HG03135 (cell line): ENCODE results near the gene REEP1.

Experiments
- ATAC-seq: cut with Tn5 transposase; IDR thresholded peaks from one replicate; pipeline ENCODE4 v1.9.1; 2021; ENCODE audit warnings: mild to moderate bottlenecking, moderate library complexity; ENCODE audit not compliant: unreplicated experiment

Gene REEP1

DNA sequence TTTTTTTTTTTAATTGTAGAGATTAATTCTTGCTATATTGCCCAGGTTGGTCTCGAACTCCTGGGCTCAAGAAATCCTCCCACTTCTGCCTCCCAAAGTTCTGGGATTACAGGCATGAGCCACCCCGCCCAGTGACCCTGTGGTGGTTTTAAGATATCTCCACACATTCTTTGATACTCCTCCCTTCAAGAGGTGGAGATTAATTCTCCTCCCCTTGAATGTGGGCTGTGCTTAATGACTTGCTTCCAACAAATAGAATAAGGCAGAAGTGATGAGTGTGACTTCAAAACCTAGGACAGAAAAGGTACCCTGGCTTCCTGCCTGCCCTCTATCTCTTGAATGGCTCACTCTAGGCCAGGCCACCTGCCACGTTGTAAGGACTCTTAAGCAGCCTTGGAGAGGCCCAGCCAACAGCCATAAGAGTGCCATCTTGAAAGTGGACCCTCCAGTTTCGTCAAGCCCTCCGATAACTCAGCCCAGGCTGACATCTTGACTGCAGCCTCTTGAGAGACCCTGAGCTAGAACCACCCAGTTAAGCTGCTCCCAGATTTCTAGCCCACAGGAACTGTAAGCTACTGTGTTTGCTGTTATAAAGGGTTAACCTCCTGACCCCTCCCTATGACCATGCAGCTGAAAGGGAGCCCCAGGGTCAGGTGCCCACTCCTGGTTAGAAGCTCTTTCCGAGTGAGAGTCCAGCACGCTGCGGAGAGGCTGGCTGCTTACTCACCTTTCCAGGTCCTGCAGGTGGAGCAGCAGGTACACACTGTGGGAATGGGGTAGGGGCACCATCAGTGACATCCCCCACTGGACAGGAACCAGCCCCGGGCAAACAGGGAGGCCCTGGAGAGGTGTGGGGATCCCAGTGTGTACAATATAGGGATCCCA, 110.5 kb downstream of the REEP1 start:
- no peak for ATAC-seq

DNA sequence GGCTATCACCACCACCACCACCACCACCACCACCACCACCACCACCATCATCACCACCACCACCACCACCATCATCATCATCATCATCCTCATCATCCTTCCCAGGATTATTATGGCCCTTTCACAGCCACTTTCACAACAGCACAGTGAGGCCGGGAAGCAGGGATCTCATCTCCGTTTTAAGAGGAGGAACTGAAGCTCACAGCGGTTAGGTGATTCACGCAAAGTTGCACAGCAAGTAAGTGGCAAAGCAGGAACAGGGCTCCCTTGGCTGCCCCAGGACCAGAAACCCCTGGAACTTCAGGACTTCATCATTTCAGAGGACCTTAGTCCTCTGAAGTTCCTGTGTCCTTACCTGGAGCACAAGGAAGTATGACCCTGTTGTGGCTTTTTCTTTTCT, 111.4 kb downstream of the REEP1 start:
- no peak for ATAC-seq

- no peak for ATAC-seq
Observed at GRCh38 chr2:86225581-86225980, 111.8 kb downstream of the REEP1 start.

GRCh38 chr2:86224645-86225355, 112.6 kb downstream of the REEP1 start:
- no peak for ATAC-seq

DNA sequence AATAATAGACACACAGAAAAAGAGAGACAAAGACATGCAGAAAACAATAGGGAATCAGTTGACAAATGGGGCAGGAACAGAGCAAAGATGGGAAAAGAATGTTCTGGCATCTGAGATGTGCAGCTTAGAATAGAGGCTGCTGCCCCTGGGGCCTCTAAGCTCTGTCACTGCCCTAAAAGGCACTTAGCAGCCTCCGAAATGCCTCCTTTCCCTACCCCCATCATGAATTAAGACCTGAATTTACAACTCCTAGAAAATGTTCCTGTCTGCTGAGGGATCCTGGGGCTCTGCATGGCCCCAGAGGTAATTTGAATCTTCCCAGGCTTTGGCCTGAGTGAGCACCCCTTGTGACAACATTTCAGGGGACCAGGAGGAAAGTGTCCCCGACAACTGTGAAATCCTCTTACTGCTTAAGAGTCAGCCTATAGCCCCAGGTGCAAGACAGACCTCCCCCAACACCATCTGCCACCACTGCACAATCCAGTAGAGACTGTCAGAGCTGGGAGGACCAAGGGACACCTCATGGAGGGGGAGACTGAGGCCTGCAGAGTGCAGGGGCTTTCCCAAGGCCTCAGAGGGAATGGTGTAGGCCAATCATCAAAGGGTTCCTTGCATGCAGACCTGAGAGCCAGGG, 113.4 kb downstream of the REEP1 start:
- no peak for ATAC-seq

- ATAC-seq, result no peak
Observed at GRCh38 chr2:86223140-86223926, 114.1 kb downstream of the REEP1 start.

DNA sequence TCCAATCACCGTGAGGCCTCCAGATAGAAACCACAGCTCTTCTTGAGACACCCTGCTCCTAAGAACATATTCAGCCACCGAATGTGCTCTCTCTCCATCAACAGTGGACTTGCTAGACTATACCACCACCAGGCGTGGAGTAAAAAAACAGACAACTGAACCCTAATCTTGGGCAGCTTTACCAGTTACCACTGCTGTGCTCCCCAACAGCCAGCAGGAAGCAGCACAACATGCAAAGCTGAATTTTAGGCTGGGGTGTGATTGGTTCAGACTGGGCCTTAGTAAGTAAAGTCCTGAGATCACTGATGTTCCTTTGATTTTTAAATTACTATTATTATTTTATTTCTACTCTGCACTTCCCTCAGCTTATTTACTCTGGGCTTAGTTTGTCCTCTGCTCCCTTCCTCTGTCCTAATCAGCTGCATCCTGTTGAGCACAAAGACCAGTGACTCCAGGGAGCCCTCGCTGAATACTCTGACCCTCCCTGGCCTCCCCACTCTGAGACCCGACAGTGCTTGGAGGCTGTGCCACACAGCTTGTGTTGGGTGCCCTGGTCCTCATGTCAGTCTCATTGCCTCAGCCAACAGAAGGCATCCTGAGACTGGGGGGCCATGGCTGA, 116.3 kb downstream of the REEP1 start:
- no peak for ATAC-seq

DNA sequence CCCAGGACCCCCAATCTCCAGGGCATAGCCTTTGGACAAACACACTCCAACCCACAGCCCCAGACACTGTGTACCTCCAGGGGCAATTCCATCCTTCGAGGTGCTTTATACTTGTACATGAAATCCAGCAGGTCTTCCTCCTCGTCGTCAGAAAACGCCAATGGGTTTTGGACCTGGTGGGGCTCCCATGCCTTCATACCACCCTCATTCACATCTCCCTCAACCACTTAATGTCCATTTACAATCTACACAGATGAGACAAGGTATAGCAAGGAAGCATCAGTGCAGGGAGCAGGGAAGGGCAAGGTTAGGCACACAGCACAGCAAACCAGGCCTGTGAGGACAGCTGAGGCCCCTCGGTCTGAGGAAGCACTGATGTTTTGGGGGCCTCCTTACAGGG, 117.5 kb downstream of the REEP1 start:
- ATAC-seq, result no peak

DNA sequence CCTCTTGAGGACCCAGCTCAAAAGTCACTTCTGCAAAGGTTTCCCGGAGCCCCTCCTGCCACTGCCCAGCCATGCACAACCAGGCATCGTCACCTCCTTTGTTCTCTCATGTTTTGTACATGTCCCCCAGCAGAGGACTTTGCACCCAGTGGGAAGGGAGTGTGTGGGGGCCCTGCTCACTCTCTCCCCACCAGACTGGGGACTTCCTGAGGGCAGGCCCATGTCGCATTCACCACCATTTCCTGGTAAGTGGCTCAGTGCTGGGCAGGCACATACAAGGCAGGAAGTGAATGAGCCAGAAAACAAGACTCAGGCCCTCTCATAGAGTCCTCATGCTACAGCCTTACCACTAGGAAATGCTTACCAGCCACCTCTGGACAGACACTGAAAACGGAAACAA, 119.3 kb downstream of the REEP1 start:
- no peak for ATAC-seq

GRCh38 chr2:86216575-86217555, 120.6 kb downstream of the REEP1 start:
- no peak for ATAC-seq

DNA sequence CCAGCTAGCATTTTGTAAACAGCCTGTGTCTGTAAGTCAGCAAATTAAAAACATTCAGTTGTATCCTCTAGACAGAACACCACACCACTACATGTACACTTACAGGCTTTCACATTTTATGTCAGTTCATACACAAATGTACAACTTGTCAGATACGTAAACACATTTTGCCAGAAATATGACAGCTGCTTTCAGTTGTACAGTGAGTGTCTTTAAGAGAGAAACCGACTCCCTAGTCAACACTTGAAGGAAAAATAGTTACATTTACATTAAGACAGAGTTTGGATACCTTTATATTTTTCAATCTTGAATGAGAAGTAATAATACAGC, 123.0 kb downstream of the REEP1 start:
- no peak for ATAC-seq

DNA sequence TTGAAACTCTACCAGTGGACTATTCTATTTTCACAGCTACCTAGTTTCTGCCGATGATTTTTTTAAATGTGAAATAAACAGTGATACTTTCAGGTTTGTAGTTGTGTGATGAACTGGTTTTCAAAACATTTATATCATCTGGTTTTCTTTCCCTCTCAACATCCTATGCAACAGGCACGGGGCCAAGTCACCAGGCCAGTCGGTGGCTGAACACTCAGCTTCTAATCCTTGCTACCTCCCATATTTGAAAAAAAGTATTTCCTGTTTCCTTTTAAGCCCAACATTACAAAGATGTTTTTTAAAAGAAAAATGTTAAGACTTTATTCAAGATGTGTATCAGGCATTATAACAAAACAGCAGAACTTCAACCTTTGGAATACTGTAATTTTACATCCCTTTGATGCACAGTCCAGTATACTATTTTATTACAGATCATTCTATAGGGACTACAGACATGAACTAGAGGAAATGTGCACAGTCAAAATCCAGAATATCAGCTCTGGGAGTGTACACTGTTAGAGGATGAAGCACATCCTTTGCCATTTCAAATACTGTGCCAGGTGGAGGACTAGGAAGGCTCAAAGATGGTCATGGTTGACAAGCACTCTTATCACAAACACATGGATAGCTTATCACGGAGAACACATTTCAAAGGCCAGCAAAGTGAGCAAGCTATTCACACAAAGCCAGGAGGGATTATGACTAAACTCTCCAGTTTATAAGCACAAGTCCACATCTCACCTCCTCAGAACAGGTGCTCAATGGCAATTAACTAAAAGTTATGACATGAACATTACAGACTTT, 123.5 kb downstream of the REEP1 start:
- no peak for ATAC-seq

DNA sequence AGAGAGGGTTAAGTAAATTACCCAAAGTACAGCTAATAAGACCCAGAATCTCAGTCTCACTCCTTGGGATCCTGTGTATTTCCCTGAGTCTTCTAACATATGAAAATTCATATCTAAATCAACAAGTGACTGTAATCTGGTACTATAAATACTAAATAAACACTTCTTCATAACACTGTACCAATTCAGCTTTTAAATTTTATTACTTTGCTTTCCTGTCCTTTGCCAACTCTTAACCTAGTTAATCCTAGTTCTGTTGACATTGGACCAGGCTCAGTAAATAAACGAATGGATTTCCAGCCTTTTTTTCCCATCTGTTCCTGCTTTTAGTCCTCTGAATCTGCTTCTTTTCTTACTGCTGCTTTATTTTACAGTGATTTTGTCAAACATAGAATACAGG, 124.4 kb downstream of the REEP1 start:
- no peak for ATAC-seq

DNA sequence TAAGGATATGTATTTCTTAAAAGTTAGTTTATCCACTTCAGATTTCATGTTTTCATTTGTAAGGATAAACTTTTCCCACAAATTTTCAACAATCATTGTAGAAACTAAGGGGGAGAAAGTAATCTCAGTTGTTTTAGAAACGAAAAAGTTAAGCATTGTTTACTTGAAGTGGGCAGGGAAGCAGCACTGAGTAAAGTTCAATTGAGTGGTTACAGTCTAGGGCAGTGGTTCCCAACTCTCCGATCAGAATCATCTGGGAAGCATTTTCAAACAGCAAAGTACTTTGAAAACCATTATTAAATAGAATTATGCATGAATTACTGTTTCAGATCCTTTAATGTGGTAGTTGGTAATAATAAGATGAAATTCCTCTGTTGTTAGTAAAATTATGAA, 125.6 kb downstream of the REEP1 start:
- no peak for ATAC-seq

DNA sequence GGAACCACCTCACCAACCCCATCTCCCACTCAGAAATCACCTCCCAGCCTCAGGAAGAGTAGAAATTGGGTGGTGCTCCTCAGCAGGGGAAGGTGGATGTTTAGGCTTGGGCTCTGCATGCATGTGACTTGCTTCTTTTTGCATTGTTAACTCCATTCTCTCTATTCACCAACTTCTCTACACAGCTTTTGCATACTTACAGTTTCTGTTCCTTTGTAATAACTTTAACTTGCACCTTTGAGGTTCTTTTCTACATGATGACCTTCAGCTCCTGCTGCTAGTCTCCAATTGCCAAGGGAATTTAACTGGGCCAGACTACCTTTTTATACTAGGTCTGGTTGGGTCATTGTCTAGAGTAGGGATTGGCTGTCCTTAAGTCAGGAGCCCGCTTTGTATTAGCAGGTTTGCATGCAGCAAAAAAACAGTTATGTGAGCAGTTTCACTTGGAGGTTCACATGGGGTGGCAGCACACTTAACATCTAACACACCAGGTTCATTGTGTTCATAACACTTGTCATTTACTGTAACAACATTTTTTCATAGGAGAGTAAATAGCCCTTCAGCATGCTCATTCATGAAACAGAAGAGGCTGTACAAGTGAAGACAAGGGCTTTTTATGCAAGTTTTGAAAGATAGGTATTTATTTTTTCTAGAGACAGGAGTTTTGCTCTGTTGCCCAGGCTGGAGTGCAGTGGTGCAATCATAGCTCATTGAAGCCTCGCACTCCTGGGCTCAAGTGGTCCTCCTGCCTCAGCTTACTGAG, 126.2 kb downstream of the REEP1 start:
- ATAC-seq, result no peak

- ATAC-seq, result no peak
Observed at GRCh38 chr2:86204458-86204857, 133.0 kb downstream of the REEP1 start.

DNA sequence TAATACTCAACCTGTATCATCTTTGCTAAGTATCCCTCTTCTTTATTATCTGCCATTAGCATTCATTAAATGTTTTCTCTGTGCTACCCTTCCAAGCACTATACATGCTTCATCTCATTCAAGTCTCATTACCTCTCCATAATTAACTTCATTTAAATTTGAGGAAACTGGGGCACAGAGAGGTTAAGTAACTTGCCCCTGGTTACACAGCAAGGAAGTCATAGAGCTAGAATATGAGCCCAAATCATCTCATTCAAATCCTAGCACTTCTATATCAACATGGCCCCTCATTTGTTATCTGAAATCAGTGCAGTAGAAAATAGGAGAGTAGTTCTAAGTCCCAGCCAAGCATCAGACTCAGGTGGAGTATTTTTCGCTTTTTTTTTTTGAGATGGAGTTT, 133.8 kb downstream of the REEP1 start:
- ATAC-seq, result no peak

GRCh38 chr2:86202702-86203101, 134.7 kb downstream of the REEP1 start:
- no peak for ATAC-seq
